Smooth muscle cell of the coronary artery (primary cell): ENCODE data around the gene SERP1. TPM values are rescaled to one million over a fixed set of nuclear protein-coding genes. Genes with fewer than 3 reads are reported as not detected.

Experiments used
- total RNA-seq: library from RNA; depleted of rRNA; stranded (reverse); fragments of >200 nt; gene quantifications from 2 replicates; pipeline ENCODE4 v1.2.3, GENCODE V29; 2014; ENCODE audit warnings: low replicate concordance

The SERP1 gene
- total RNA-seq = 126 and 263 TPM in 2 replicates

DNA sequence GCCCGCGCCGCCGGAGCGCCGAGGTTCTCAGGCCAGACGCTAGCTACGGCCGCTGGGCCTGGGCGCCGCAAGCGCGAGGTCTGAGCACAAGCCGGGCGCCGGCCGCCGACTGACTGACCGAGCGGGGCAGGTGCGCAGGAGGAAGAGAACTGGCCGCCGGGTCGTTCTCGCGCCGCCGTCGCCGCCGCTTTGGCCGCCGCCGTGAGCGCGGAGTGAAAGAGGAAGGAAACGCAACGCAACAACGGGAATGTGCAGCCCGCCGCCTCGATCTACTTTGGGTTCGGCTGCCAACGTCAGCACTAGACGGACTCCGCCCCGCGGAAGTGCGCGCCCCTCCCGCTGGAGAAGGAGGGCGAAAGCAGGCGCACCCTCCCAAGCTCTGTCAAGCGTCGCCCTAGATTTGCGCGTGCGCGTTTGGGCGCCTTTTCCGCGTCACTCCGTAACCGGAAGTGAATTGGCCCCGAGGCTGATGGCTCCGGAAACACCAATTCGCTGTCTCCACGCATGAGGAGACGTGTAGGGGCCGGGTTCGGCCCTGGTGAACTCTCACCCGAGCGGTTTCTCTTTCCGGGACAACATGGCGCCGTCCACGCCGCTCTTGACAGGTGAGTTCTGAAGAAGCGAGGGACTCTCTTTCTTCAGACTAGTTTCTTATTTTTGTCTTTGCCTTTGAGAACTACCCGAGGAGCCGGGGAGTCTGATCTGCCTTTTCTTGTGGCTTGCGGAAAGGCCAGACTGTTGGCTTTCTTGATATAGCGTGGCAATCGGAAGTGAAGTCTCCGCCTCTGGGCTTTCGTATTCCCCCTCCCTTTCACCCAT lies at the start of gene SERP1, which contains the start of gene EIF2A:
TSS of gene SERP1 (minus strand) at position 271 of the 819 bp plus-strand sequence. CDS start 361 bp downstream, outside the sequence.
TSS of gene EIF2A (plus strand) at position 562 of the 819 bp plus-strand sequence. CDS start at position 578, 16 bp downstream.

Other genes with a start within 250 kb of the SERP1 start
- 1.9 and 5.1 TPM in 2 replicates for gene TSC22D2, start 138.2 kb downstream of the SERP1 start, total RNA-seq
- 102 and 127 TPM in 2 replicates for gene EIF2A, start 291 bp upstream of the SERP1 start, total RNA-seq
- 128 and 138 TPM in 2 replicates for gene SELENOT, start 56.8 kb upstream of the SERP1 start, total RNA-seq
- gene ERICH6, start 157.4 kb upstream of the SERP1 start, total RNA-seq = 0.08 TPM in 1 of 2 replicates, not detected in the other
- gene SIAH2, start 216.7 kb upstream of the SERP1 start, total RNA-seq = 19.0 and 23.5 TPM in 2 replicates